ENCODE results near the gene GALNT6.
A peak's percentile ranks its signal among the peaks of the same experiment; 100 is the strongest.

Gene GALNT6

DNA sequence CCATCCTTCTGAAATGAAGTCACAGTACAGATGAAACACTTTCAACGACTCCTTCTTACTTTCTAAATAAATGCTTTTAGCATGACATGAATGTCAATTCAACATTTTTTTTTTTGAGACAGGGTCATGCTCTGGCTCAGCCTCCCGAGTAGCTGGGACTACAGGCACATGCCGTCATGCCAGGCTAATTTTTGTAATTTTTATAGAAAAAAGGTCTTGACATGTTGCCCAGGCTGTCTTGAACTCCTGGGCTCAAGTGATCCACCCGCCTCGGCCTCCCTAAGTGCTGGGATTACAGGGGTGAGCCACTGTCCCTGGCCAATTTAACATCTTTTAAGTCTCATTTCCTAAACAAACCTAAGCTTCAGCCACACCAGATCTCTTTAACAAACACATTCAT is 16.4 kb downstream of the GALNT6 start:
- Histone ChIP-seq H3K4me1 (ENCODE audit: insufficient read depth, poor library complexity, severe bottlenecking) (peaks cover 17% of the 10 kb centered on the region), H3K4me3 (ENCODE audit: severe bottlenecking) (no peak overlapping the region), H3K27ac (ENCODE audit: poor library complexity, severe bottlenecking) (no peak overlapping the region), H3K9me3 (ENCODE audit: severe bottlenecking) (no peaks in the 10 kb centered on the region), H3K27me3 (ENCODE audit: insufficient read depth, poor library complexity, severe bottlenecking) (no peaks in the 10 kb centered on the region), H3K36me3 (ENCODE audit: low read depth) (peaks cover 55% of the 10 kb centered on the region)
- DNase-seq (ENCODE audit: low spot score) (no peak), ATAC-seq (ENCODE audit: low read depth) (no peak)
- TF ChIP-seq, protein P1, sequence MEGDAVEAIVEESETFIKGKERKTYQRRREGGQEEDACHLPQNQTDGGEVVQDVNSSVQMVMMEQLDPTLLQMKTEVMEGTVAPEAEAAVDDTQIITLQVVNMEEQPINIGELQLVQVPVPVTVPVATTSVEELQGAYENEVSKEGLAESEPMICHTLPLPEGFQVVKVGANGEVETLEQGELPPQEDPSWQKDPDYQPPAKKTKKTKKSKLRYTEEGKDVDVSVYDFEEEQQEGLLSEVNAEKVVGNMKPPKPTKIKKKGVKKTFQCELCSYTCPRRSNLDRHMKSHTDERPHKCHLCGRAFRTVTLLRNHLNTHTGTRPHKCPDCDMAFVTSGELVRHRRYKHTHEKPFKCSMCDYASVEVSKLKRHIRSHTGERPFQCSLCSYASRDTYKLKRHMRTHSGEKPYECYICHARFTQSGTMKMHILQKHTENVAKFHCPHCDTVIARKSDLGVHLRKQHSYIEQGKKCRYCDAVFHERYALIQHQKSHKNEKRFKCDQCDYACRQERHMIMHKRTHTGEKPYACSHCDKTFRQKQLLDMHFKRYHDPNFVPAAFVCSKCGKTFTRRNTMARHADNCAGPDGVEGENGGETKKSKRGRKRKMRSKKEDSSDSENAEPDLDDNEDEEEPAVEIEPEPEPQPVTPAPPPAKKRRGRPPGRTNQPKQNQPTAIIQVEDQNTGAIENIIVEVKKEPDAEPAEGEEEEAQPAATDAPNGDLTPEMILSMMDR (IDR thresholded peaks at IDR 0.05; ENCODE audit: poor library complexity, severe bottlenecking), result no peak

DNA sequence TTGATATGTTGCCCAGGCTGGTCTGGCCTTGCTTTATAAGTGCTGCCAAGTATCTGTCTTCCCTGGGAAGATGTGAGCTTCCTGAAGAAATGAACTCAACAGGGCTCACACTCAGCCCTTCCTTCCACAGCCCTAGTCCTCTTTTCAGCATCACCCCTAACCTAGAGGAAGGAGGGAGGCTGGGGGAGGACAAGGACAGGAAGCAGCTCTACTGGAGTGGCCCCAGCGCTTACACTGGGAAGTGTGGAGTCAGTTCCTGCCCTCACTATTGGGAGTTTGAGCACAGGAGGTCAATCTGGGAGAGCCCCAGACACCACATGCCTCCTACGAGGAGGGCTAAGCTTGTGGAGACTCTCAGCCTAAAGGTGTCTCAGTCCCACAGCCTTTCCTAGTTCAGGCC is 16.8 kb downstream of the GALNT6 start:
- Histone ChIP-seq H3K27me3 (ENCODE audit: insufficient read depth, poor library complexity, severe bottlenecking) (no peaks in the 10 kb centered on the region), H3K4me1 (ENCODE audit: insufficient read depth, poor library complexity, severe bottlenecking) (peaks cover 17% of the 10 kb centered on the region), H3K36me3 (ENCODE audit: low read depth) (peaks cover 54% of the 10 kb centered on the region), H3K9me3 (ENCODE audit: severe bottlenecking) (no peaks in the 10 kb centered on the region), H3K4me3 (ENCODE audit: severe bottlenecking) (no peak overlapping the region), H3K27ac (ENCODE audit: poor library complexity, severe bottlenecking) (no peak overlapping the region)
- ATAC-seq (ENCODE audit: low read depth) (no peak), DNase-seq (ENCODE audit: low spot score) (no peak)
- TF ChIP-seq, protein P1 (IDR thresholded peaks at IDR 0.05; ENCODE audit: poor library complexity, severe bottlenecking), result no peak

DNA sequence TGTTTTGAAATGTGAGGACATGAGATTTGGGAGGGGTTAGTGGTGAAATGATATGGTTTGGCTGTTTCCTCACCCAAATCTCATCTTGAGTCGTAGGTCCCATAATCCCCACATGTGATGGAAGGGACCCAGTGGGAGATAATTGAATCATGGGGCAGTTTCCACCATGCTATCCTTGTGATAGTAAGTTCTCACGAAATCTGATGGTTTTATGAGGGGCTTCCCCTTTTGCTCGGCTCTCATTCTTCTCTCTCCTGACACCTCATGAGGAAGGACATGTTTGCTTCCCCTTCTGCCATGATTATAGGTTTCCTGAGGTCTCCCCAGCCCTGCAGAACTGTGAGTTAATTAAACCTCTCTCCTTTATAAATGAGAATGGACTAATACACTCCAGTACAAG is 18.0 kb downstream of the GALNT6 start:
- H3K36me3 ChIP-seq (ENCODE audit: low read depth), result peaks cover 45% of the 10 kb centered on the region
- DNase-seq (ENCODE audit: low spot score) (no peak), ATAC-seq (ENCODE audit: low read depth) (no peak)
- peaks cover 17% of the 10 kb centered on the region for H3K4me1 ChIP-seq (ENCODE audit: insufficient read depth, poor library complexity, severe bottlenecking)
- H3K27me3 ChIP-seq (ENCODE audit: insufficient read depth, poor library complexity, severe bottlenecking), result no peaks in the 10 kb centered on the region
- no peak overlapping the region for H3K27ac ChIP-seq (ENCODE audit: poor library complexity, severe bottlenecking)
- H3K4me3 ChIP-seq (ENCODE audit: severe bottlenecking), result no peak overlapping the region
- H3K9me3 ChIP-seq (ENCODE audit: severe bottlenecking), result no peaks in the 10 kb centered on the region
- TF ChIP-seq, protein P1 (IDR thresholded peaks at IDR 0.05; ENCODE audit: poor library complexity, severe bottlenecking), result no peak

DNA sequence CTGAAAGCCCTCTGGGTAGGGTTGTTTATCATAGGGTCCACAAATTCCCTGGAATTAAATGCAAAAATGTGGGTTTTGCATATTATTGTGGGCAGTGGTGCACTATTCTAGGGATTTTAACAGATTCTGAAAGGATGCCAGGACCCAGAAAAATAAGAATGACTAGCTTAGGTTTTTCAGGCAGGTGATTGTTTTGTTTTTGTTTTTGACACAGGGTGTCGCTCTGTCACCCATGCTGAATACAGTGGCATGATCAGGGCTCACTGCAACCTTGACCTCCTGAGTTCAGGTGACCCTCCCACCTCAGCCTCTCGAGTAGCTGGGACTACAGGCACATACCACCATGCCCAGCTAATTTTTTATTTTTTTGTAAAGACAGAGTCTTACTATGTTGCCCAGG is 19.2 kb downstream of the GALNT6 start:
- ATAC-seq (ENCODE audit: low read depth), result no peak

DNA sequence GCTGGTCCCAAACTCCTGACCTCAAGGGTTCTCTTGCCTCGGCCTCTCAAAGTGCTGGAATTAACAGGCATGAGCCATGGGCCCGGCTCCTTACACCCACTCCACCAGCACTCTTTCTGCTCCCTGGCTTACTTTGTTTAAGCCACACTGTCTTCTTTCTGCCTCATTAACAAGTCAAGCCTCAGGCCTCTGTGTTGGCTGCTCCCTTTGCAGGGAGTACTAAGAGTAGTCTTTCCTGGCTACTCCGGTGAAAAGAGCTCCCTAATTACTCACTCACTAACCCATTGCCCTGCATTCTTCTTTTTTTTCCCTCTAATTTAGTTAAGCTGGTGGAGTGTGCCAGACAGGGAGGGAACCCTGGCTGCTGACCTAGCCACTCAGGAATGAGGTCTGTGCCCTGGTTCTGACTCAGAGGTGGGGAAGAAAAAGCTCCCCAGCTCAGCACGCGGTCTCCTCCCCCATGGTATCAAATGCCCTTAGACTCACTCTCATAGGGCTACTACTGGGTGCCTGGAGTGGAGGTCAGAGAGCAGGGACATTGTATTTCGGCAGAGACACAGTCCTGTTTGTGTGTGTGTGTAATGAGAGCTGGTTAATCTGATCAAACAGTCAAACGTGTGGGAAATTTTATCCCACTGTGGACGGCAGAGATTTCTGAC is 19.8 kb downstream of the GALNT6 start:
- Histone ChIP-seq H3K27ac (ENCODE audit: poor library complexity, severe bottlenecking) (peak overlapping the region; percentile 93), H3K36me3 (ENCODE audit: low read depth) (peaks cover 39% of the 10 kb centered on the region), H3K27me3 (ENCODE audit: insufficient read depth, poor library complexity, severe bottlenecking) (no peaks in the 10 kb centered on the region), H3K4me3 (ENCODE audit: severe bottlenecking) (no peak overlapping the region), H3K9me3 (ENCODE audit: severe bottlenecking) (no peaks in the 10 kb centered on the region), H3K4me1 (ENCODE audit: insufficient read depth, poor library complexity, severe bottlenecking) (peaks cover 17% of the 10 kb centered on the region)
- peak; percentile 97 for ATAC-seq (ENCODE audit: low read depth)
- TF ChIP-seq, protein P1 (IDR thresholded peaks at IDR 0.05; ENCODE audit: poor library complexity, severe bottlenecking), result no peak
- DNase-seq (ENCODE audit: low spot score), result peak; percentile 93

More for the DNA sequence above, 19.2 kb downstream of the GALNT6 start:
- peaks cover 17% of the 10 kb centered on the region for H3K4me1 ChIP-seq (ENCODE audit: insufficient read depth, poor library complexity, severe bottlenecking)
- no peak overlapping the region for H3K4me3 ChIP-seq (ENCODE audit: severe bottlenecking)
- TF ChIP-seq, protein P1 (IDR thresholded peaks at IDR 0.05; ENCODE audit: poor library complexity, severe bottlenecking), result peak; percentile 34
- DNase-seq (ENCODE audit: low spot score), result no peak
- peaks cover 39% of the 10 kb centered on the region for H3K36me3 ChIP-seq (ENCODE audit: low read depth)
- H3K9me3 ChIP-seq (ENCODE audit: severe bottlenecking), result no peaks in the 10 kb centered on the region
- H3K27me3 ChIP-seq (ENCODE audit: insufficient read depth, poor library complexity, severe bottlenecking), result no peaks in the 10 kb centered on the region
- peak overlapping the region; percentile 93 for H3K27ac ChIP-seq (ENCODE audit: poor library complexity, severe bottlenecking)
